CD14-positive monocyte (primary cell): ENCODE results near the gene CUL2. TPM values are rescaled to one million over a fixed set of nuclear protein-coding genes. Genes with fewer than 3 reads are reported as not detected.

Experiments
- DNase-seq, 3 donors: peaks; one replicate each; pipeline ENCODE4 v3.0.0-alpha.2; 2011 to 2022
- H2AFZ ChIP-seq: 2 replicates; pipeline ENCODE4 v1.6.0; 2012; ENCODE audit warnings: mild to moderate bottlenecking, low read depth, low read length, inconsistent platforms; ENCODE audit not compliant: insufficient read depth, poor library complexity, severe bottlenecking
- H3K27ac ChIP-seq, 2 donors: 1 replicate in 1 of 2; 2 replicates in 1 of 2; pipeline ENCODE4 v1.5.1; 2012 to 2013; ENCODE audit warnings: low read length in 2 of 2, control low read depth in 1 of 2, inconsistent platforms in 1 of 2, low read depth in 1 of 2, mild to moderate bottlenecking in 1 of 2
- H3K27me3 ChIP-seq, 2 donors: one replicate each; pipeline versions ENCODE4 v1.6.0 to v1.6.1; 2011 to 2013; ENCODE audit warnings: low read length in 2 of 2; ENCODE audit not compliant: control insufficient read depth in 2 of 2, insufficient read depth in 2 of 2
- H3K36me3 ChIP-seq, 2 donors: replicated peaks in 1 of 2; 1 replicate in 1 of 2; 2 replicates in 1 of 2; pipeline versions ENCODE4 v1.5.1 to v1.6.1; 2012 to 2013; ENCODE audit warnings: low read length in 2 of 2, control low read depth in 1 of 2, inconsistent platforms in 1 of 2, mild to moderate bottlenecking in 1 of 2; ENCODE audit not compliant: insufficient read depth in 2 of 2, control insufficient read depth in 1 of 2
- H3K4me1 ChIP-seq, 2 donors: 1 replicate in 1 of 2; 2 replicates in 1 of 2; pipeline versions ENCODE4 v1.5.1 to v1.6.1; 2012 to 2013; ENCODE audit warnings: low read length in 2 of 2, control low read depth in 1 of 2, inconsistent platforms in 1 of 2, mild to moderate bottlenecking in 1 of 2, moderate library complexity in 1 of 2; ENCODE audit not compliant: insufficient read depth in 2 of 2, control insufficient read depth in 1 of 2
- H3K4me2 ChIP-seq: replicated peaks from 2 replicates; pipeline ENCODE3; 2012; ENCODE audit warnings: low read length, moderate library complexity, mild to moderate bottlenecking; ENCODE audit not compliant: poor library complexity, severe bottlenecking; ENCODE audit errors: extremely low read depth
- H3K4me3 ChIP-seq, 3 experiments: fragments of 200-600 bp in 1 of 3; sonication (generic) in 1 of 3; replicated peaks in 1 of 3; 1 replicate in 2 of 3; 2 replicates in 1 of 3; pipeline ENCODE4 v1.5.1; 2011 to 2013; ENCODE audit warnings: low read length in 3 of 3, mild to moderate bottlenecking in 3 of 3, control low read depth in 2 of 3, low read depth in 2 of 3, inconsistent platforms in 1 of 3, moderate library complexity in 1 of 3
- H3K79me2 ChIP-seq: 2 replicates; pipeline ENCODE4 v1.6.0; 2012; ENCODE audit warnings: mild to moderate bottlenecking, control low read depth, inconsistent platforms, low read length, moderate library complexity; ENCODE audit not compliant: insufficient read depth
- H3K9ac ChIP-seq: 2 replicates; pipeline ENCODE4 v1.6.0; 2017; ENCODE audit warnings: low read length, mild to moderate bottlenecking; ENCODE audit not compliant: insufficient read depth, poor library complexity, severe bottlenecking
- H3K9me3 ChIP-seq, 2 donors: replicated peaks in 1 of 2; 1 replicate in 1 of 2; 2 replicates in 1 of 2; pipeline versions ENCODE4 v1.5.1 to v1.6.1; 2012 to 2013; ENCODE audit warnings: low read length in 2 of 2, control low read depth in 1 of 2; ENCODE audit not compliant: control insufficient read depth in 1 of 2, insufficient read depth in 1 of 2
- H4K20me1 ChIP-seq: 2 replicates; pipeline ENCODE4 v1.6.0; 2012; ENCODE audit warnings: mild to moderate bottlenecking, low read length, control low read depth, moderate library complexity; ENCODE audit not compliant: insufficient read depth
- H3K27ac Mint-ChIP-seq, 7 donors: one replicate each; pipeline ENCODE4 v1.8.0; 2020; ENCODE audit warnings: mild to moderate bottlenecking in 7 of 7, mixed read lengths in 7 of 7, moderate library complexity in 6 of 7, inconsistent platforms in 2 of 7
- H3K27me3 Mint-ChIP-seq, 3 donors: one replicate each; pipeline ENCODE4 v1.8.0; 2021 to 2022; ENCODE audit warnings: low read depth in 3 of 3, mild to moderate bottlenecking in 3 of 3, mixed read lengths in 3 of 3, moderate library complexity in 3 of 3, inconsistent platforms in 1 of 3
- H3K36me3 Mint-ChIP-seq, 2 donors: one replicate each; pipeline ENCODE4 v1.8.0; 2020; ENCODE audit warnings: mixed read lengths in 2 of 2, inconsistent platforms in 1 of 2, mild to moderate bottlenecking in 1 of 2
- H3K4me1 Mint-ChIP-seq: one replicate; pipeline ENCODE4 v1.8.0; 2020; ENCODE audit warnings: mild to moderate bottlenecking, mixed read lengths
- H3K4me3 Mint-ChIP-seq, 2 donors: one replicate each; pipeline ENCODE4 v1.8.0; 2020; ENCODE audit warnings: mild to moderate bottlenecking in 2 of 2, mixed read lengths in 2 of 2, moderate library complexity in 1 of 2
- H3K9me3 Mint-ChIP-seq, 7 donors: one replicate each; pipeline ENCODE4 v1.8.0; 2020 to 2022; ENCODE audit warnings: mixed read lengths in 7 of 7, mild to moderate bottlenecking in 6 of 7, moderate library complexity in 6 of 7, inconsistent platforms in 2 of 7
- WGBS: methylation state at CpG from one replicate; pipeline ENCODE4 v1.1.5; 2013; ENCODE audit warnings: missing lambda C conversion rate; ENCODE audit not compliant: insufficient coverage; 5-methylcytosine and 5-hydroxymethylcytosine counted together
- intact Hi-C, 2 donors: fragments of 100-400 bp; cut with micrococcal nuclease; formaldehyde crosslinking; loops; one replicate each; pipeline versions ENCODE4 v1.15.0 to v1.15.1; 2023
- polyA plus RNA-seq, 3 donors: library from polyadenylated mRNA; depleted of rRNA in 1 of 3; unstranded in 2 of 3; stranded (reverse) in 1 of 3; fragments of 300-500 nt in 2 of 3; fragments of >200 nt in 1 of 3; fragmentation: Illumina TruSeq in 2 of 3; gene quantifications; 1 replicate in 2 of 3; 2 replicates in 1 of 3; pipeline ENCODE4 v1.2.3, GENCODE V29; 2012 to 2021
- small RNA-seq: library from RNA; depleted of rRNA; stranded (forward); fragments of <200 nt; gene quantifications from one replicate; pipeline ENCODE3, GENCODE V24; 2012; ENCODE audit warnings: low read depth; ENCODE audit not compliant: insufficient read length
- TF ChIP-seq, protein P1 (sequence below): fragments of 200-600 bp; IDR thresholded peaks from one replicate; pipeline ENCODE4 v1.8.0; 2022; ENCODE audit warnings: antibody characterized with exemption, mild to moderate bottlenecking

The CUL2 gene
- polyA plus RNA-seq, 3 donors, result 10.2 to 22.8 (median 12.9) TPM

- H3K27ac Mint-ChIP-seq, result no peak overlapping the region
- Histone ChIP-seq H3K4me3 (no peak overlapping the region), H3K36me3 (no peaks in the 10 kb centered on the region), H2AFZ (no peak overlapping the region), H3K4me2 (no peak overlapping the region), H3K79me2 (no peaks in the 10 kb centered on the region), H3K9me3 (no peaks in the 10 kb centered on the region), H3K9ac (no peak overlapping the region), H4K20me1 (no peaks in the 10 kb centered on the region), H3K27me3 (no peaks in the 10 kb centered on the region), H3K4me1 (no peaks in the 10 kb centered on the region), H3K27ac (no peak overlapping the region)
- peaks cover 4 to 5% (median 5%) of the 10 kb centered on the region in 3 donors for H3K27me3 Mint-ChIP-seq
- H3K4me1 Mint-ChIP-seq, result no peaks in the 10 kb centered on the region
- intact Hi-C loops, result no loop called here
- TF ChIP-seq, protein P1, sequence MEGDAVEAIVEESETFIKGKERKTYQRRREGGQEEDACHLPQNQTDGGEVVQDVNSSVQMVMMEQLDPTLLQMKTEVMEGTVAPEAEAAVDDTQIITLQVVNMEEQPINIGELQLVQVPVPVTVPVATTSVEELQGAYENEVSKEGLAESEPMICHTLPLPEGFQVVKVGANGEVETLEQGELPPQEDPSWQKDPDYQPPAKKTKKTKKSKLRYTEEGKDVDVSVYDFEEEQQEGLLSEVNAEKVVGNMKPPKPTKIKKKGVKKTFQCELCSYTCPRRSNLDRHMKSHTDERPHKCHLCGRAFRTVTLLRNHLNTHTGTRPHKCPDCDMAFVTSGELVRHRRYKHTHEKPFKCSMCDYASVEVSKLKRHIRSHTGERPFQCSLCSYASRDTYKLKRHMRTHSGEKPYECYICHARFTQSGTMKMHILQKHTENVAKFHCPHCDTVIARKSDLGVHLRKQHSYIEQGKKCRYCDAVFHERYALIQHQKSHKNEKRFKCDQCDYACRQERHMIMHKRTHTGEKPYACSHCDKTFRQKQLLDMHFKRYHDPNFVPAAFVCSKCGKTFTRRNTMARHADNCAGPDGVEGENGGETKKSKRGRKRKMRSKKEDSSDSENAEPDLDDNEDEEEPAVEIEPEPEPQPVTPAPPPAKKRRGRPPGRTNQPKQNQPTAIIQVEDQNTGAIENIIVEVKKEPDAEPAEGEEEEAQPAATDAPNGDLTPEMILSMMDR, result no peak
- no peak overlapping the region for H3K4me3 Mint-ChIP-seq
- DNase-seq, result no peak
- peaks cover 0 to 2% (median 0%) of the 10 kb centered on the region in 7 donors for H3K9me3 Mint-ChIP-seq
- H3K36me3 Mint-ChIP-seq, result no peaks in the 10 kb centered on the region
- no CpG with 5 or more reads among the region's 4 CpGs for WGBS
Observed at GRCh38 chr10:34959786-34960185, 130.4 kb downstream of the CUL2 start.

DNA sequence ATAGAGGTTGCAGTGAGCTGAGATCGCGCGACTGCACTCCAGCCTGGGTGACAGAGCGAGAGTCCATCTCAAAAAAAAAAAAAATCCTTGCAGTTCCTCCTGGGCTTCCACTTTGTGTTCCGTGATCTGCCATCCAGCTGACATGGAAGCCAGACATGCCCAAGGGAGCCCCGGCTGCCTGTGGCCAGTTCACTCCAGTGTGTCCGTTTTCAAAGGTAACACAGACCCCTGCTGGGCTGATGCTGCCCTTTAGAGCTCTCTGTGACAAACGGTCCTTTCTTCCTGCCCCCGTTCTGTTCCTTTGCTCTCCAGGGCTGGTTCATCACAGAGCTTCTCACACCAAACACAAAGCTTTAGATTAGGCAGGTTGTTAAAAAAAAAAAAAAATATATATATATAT, 130.8 kb downstream of the CUL2 start:
- H3K27me3 ChIP-seq, result no peaks in the 10 kb centered on the region
- no peak overlapping the region for H3K4me3 Mint-ChIP-seq
- H3K27me3 Mint-ChIP-seq, result peaks cover 4 to 5% (median 5%) of the 10 kb centered on the region in 3 donors
- TF ChIP-seq, protein P1, result no peak
- no peaks in the 10 kb centered on the region for H3K9me3 ChIP-seq
- no peaks in the 10 kb centered on the region for H3K4me1 Mint-ChIP-seq
- 87% methylated on average over 7 of the region's 9 CpGs for WGBS
- intact Hi-C loops, result no loop called here
- H3K4me1 ChIP-seq, result no peaks in the 10 kb centered on the region
- H3K4me2 ChIP-seq, result no peak overlapping the region
- no peak overlapping the region for H3K4me3 ChIP-seq
- H3K9me3 Mint-ChIP-seq, result peaks cover 0 to 2% (median 0%) of the 10 kb centered on the region in 7 donors
- no peak overlapping the region for H3K9ac ChIP-seq
- no peaks in the 10 kb centered on the region for H4K20me1 ChIP-seq
- no peaks in the 10 kb centered on the region for H3K36me3 Mint-ChIP-seq
- H3K27ac ChIP-seq, result no peak overlapping the region
- H3K36me3 ChIP-seq, result no peaks in the 10 kb centered on the region
- H2AFZ ChIP-seq, result no peak overlapping the region
- DNase-seq, result no peak
- H3K79me2 ChIP-seq, result no peaks in the 10 kb centered on the region
- H3K27ac Mint-ChIP-seq, result no peak overlapping the region

Small RNAs within 50 kb of the gene (small RNA-seq; reads per million reads assigned to genes)
- gene MIR3611 (not detected), gene RNU7-77P (not detected)

Other genes starting within 250 kb of the CUL2 start
- gene CREM, start 36.5 kb upstream of the CUL2 start, polyA plus RNA-seq, result 10 to 100 TPM; 11.4 to 12.4 (median 12.1) TPM
- 100 to 1,000 TPM in 1 of 3 donors, 10 to 100 TPM in 2; 39.9 to 116 (median 64.8) TPM for gene CCNY, start 246.2 kb upstream of the CUL2 start, polyA plus RNA-seq